ENCODE data around the gene PLCB3. TPM values are rescaled to one million over a fixed set of nuclear protein-coding genes. Genes with fewer than 3 reads are reported as not detected.
A peak's percentile ranks its signal among the peaks of the same experiment; 100 is the strongest.

PLCB3 gene
- total and polyA plus RNA-seq, 2 of the 13 experiments (the other 11 are each of a cell fraction or from before 2014, with no cell fraction given), result 7.5 to 13.8 TPM

GRCh38 chr11:64305691-64306562 lies 54.6 kb downstream of the PLCB3 start (continued):
- TF ChIP-seq MIER2 (CRISPR knock-in tag; IDR thresholded peaks at IDR 0.05) (no peak), ZNF629 (CRISPR knock-in tag; conservative IDR thresholded peaks at IDR 0.05) (0 out of 2 replicates have a peak, but pooled peaks have one; percentile 5), ZNF407 (CRISPR knock-in tag; IDR thresholded peaks at IDR 0.05; ENCODE audit: not compliant biosample characterization) (no peak), RAD21 (CRISPR knock-in tag; IDR thresholded peaks at IDR 0.05) (no peak), MEF2D (CRISPR knock-in tag; IDR thresholded peaks at IDR 0.05) (peak; percentile 64; the same call in 1 of the 2 replicates), POLR2G (IDR thresholded peaks at IDR 0.05; ENCODE audit: low read depth, low read length) (peak; percentile 81), KAT2B (IDR thresholded peaks at IDR 0.05; ENCODE audit: borderline replicate concordance, low read depth, low read length) (no peak), DR1 (CRISPR knock-in tag; IDR thresholded peaks at IDR 0.05) (peak; percentile 53; the same call in 1 of the 2 replicates), ZNF746 (CRISPR knock-in tag; IDR thresholded peaks at IDR 0.05) (peak; percentile 85; the same call in 1 of the 2 replicates), MTF2 (CRISPR knock-in tag; IDR thresholded peaks at IDR 0.05; ENCODE audit: borderline replicate concordance) (no peak), YY1 (IDR thresholded peaks at IDR 0.05; ENCODE audit: insufficient read depth, insufficient replicate concordance, low read depth, low read length) (peak; percentile 36), ETS1 (CRISPR knock-in tag; IDR thresholded peaks at IDR 0.05) (no peak), EHMT2 (IDR thresholded peaks at IDR 0.05; ENCODE audit: borderline replicate concordance, low read depth, low read length) (no peak), ZKSCAN8 (CRISPR knock-in tag; IDR thresholded peaks at IDR 0.05; ENCODE audit: borderline replicate concordance) (no peak), ZNF777 (CRISPR knock-in tag; IDR thresholded peaks at IDR 0.05) (peak; percentile 43; the same call in 1 of the 2 replicates), ZNF552 (CRISPR knock-in tag; IDR thresholded peaks at IDR 0.05; ENCODE audit: borderline replicate concordance) (no peak), ZNF572 (CRISPR knock-in tag; IDR thresholded peaks at IDR 0.05) (peak; percentile 34; the same call in 1 of the 2 replicates), ZNF580 (CRISPR knock-in tag; IDR thresholded peaks at IDR 0.05; ENCODE audit: borderline replicate concordance, low read depth) (peak; percentile 37; the same call in 1 of the 2 replicates), PCBP1 (IDR thresholded peaks at IDR 0.05; ENCODE audit: borderline replicate concordance, low read depth, low read length) (no peak)
